ENCODE results near the gene DLG2. TPM values are rescaled to one million over a fixed set of nuclear protein-coding genes. Genes with fewer than 3 reads are reported as not detected.

Gene DLG2
- total and polyA plus RNA-seq, 2 of the 8 experiments (the other 6 are each of a cell fraction or from before 2014, with no cell fraction given): 1.7 to 14.3 TPM

GRCh38 chr11:85269109-85269508, 358.0 kb downstream of the DLG2 start (continued):
- TF ChIP-seq CHD7 (IDR thresholded peaks at IDR 0.05; ENCODE audit: insufficient replicate concordance, low read length) (no peak), POLR2A (IDR thresholded peaks at IDR 0.05; ENCODE audit: control extremely low read depth in 1 of 2, low read depth in 2 of 2, low read length in 2 of 2) (no peak)
